KOPT-K1 (cell line): ENCODE results near the gene OR5H14.
"Not testable (repeated sequence)": the region's sequence is repeated elsewhere in the genome, so short reads cannot be mapped to it uniquely, and the experiment has no call there.

Experiments used
- H3K27ac ChIP-seq: fragments of 200-600 bp; sonication (generic); 2 replicates; pipeline ENCODE4 v1.5.1; 2016; ENCODE audit warnings: antibody characterized with exemption, mild to moderate bottlenecking, low read depth, low read length; ENCODE audit not compliant: poor library complexity, severe bottlenecking
- H3K36me3 ChIP-seq: fragments of 200-600 bp; sonication (generic); 2 replicates; pipeline ENCODE4 v1.5.1; 2017; ENCODE audit warnings: antibody characterized with exemption, mild to moderate bottlenecking, low read length, moderate library complexity; ENCODE audit not compliant: insufficient read depth
- H3K9me3 ChIP-seq: fragments of 200-600 bp; sonication (generic); 2 replicates; pipeline ENCODE4 v1.5.1; 2017; ENCODE audit warnings: antibody characterized with exemption, low read length, mild to moderate bottlenecking; ENCODE audit not compliant: insufficient read depth, poor library complexity, severe bottlenecking

OR5H14 gene

GRCh38 chr3:98172621-98173020, 25.3 kb downstream of the OR5H14 start:
- Histone ChIP-seq H3K9me3 (no peaks in the 10 kb centered on the region), H3K36me3 (no peaks in the 10 kb centered on the region), H3K27ac (no peak overlapping the region)

DNA sequence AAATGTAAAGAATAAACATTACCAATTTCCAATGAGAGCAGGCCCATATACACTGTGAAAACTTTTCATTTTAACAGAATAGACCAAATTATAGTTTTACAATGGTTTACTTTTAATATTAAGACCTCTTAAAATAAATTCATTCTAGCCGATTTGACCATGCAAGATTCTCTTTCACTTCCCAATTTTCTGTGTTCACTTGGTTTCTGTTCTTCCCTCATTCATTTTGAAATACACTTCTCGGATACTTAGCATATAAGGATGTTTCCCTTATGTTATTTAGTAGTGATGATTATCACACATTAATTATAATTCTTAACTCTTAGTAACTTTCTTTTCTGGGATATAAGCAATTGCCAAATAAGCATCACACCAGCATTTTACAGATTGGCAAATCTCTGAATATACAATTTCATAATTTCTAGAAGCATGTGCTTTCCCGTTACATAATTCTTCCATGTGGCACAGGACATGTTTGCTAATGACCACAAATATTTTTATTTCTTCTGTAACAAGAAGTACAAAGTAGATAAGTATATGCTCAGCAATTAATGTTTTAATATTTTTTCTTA, 33.1 kb downstream of the OR5H14 start:
- H3K36me3 ChIP-seq: no peaks in the 10 kb centered on the region

GRCh38 chr3:98182196-98182595, 34.9 kb downstream of the OR5H14 start:
- H3K36me3 ChIP-seq: no peaks in the 10 kb centered on the region
- H3K27ac ChIP-seq: no peak overlapping the region

More for the DNA sequence above, 33.1 kb downstream of the OR5H14 start:
- H3K27ac ChIP-seq: no peak overlapping the region
- H3K9me3 ChIP-seq: no peaks in the 10 kb centered on the region

GRCh38 chr3:98185180-98185579, 37.9 kb downstream of the OR5H14 start:
- no peaks in the 10 kb centered on the region for H3K36me3 ChIP-seq
- H3K27ac ChIP-seq: no peak overlapping the region
- H3K9me3 ChIP-seq: no peaks in the 10 kb centered on the region

More at GRCh38 chr3:98182196-98182595, 34.9 kb downstream of the OR5H14 start:
- H3K9me3 ChIP-seq: no peaks in the 10 kb centered on the region

DNA sequence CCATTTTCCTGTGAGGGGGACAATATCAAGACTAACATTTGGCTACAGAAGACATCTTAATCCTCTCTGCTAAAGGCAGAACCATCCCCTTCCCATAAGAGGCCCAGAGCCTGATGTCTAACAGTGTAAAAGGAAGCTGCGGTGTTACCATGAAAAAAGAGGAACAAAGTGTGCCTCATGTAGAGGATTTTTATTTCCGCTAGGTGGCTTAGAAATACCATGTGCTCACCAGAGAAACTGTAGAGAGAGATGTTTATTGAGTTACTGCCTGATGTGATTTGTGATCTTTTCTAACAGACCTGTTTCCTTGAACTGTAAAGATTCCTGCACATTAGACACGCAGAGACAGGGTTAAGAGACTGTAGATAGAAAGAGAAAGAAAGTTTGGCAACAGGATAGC, 41.3 kb downstream of the OR5H14 start:
- Histone ChIP-seq H3K9me3 (no peaks in the 10 kb centered on the region), H3K27ac (no peak overlapping the region), H3K36me3 (no peaks in the 10 kb centered on the region)

DNA sequence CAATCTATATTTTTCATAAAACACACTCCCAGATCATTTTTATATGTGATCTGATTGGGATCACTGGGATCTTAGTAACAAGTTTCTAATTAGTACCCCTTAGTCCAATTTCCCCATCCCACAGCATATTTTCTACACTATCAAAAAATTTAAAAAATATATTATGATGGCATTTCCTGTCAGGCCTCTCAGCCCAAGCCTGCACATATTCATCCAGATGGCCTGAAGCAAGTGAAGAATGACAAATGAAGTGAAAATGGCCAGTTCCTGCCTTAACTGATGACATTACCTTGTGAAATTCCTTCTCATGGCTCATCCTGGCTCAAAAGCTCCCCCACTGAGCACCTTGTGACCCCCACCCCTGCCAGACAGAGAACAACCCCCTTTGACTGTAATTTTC, 43.6 kb downstream of the OR5H14 start:
- not testable (repeated sequence) for H3K9me3 ChIP-seq, H3K27ac ChIP-seq, H3K36me3 ChIP-seq

DNA sequence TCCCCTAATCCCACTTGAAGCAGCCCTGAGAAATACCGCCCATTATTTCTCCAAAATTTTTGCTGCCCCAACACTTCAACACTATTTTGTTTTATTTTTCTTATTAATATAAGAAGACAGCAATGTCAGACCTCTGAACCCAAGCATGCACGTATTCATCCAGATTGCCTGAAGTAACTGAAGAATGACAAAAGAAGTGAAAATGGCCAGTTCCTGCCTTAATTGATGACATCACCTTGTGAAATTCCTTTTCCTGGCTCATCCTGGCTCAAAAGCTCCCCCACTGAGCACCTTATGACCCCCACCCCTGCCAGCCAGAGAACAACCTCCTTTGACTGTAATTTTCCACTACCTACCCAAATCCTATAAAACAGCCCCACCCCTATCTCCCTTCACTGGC, 49.0 kb downstream of the OR5H14 start:
- not testable (repeated sequence) for H3K27ac ChIP-seq, H3K9me3 ChIP-seq, H3K36me3 ChIP-seq

GRCh38 chr3:98199020-98199419, 51.7 kb downstream of the OR5H14 start:
- H3K9me3 ChIP-seq: no peaks in the 10 kb centered on the region
- no peak overlapping the region for H3K27ac ChIP-seq
- H3K36me3 ChIP-seq: no peaks in the 10 kb centered on the region
